ENCODE data around the gene TRMT11.

Gene TRMT11

DNA sequence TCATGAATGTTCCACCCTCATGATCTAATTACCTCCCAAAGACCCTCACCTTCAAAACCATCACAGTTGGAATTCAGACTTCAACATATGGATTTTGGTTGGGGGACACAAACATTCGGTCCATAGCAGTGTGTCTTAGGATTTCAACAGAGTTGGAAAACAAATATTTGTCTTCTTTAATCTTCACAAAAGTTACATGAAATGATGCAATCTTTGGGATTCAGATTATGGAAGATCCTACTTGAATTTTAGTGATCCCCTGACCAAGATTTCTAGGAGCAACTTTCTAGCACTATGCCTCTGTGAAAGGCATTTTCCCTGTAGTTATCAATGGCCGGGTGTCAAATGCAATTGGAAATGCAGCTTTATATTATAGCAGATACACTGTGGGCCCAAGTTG, 86.5 kb downstream of the TRMT11 start:
- Histone ChIP-seq H2AFZ (ENCODE audit: low read length) (no peak overlapping the region), H3K4me1 (ENCODE audit: insufficient read depth, low read length, severe bottlenecking) (no peaks in the 10 kb centered on the region), H3K9ac (ENCODE audit: low read length) (no peak overlapping the region), H3K36me3 (ENCODE audit: insufficient read depth, low read length) (no peaks in the 10 kb centered on the region), H3K9me2 (ENCODE audit: low read depth, low read length) (no peaks in the 10 kb centered on the region), H4K20me1 (ENCODE audit: insufficient read depth, low read length) (no peaks in the 10 kb centered on the region), H3K9me3 (ENCODE audit: low read length) (no peaks in the 10 kb centered on the region), H3K4me2 (ENCODE audit: low read length) (no peak overlapping the region), H3F3A (ENCODE audit: insufficient read depth, low read length) (no peaks in the 10 kb centered on the region), H3K27ac (ENCODE audit: low read depth, low read length, poor library complexity, severe bottlenecking) (no peak overlapping the region), H3K79me2 (ENCODE audit: insufficient read depth, low read length) (no peaks in the 10 kb centered on the region), H3K4me3 (ENCODE audit: low read depth, low read length, poor library complexity, severe bottlenecking) (no peak overlapping the region), H3K27me3 (ENCODE audit: insufficient read depth, low read length) (no peaks in the 10 kb centered on the region)
- TF ChIP-seq CTCF (IDR thresholded peaks at IDR 0.05; ENCODE audit: low read length) (no peak), EZH2 (IDR thresholded peaks at IDR 0.05; ENCODE audit: borderline replicate concordance, low read length) (no peak)

GRCh38 chr6:126075335-126076071, 89.2 kb downstream of the TRMT11 start:
- Histone ChIP-seq H3K9ac (ENCODE audit: low read length) (no peak overlapping the region), H2AFZ (ENCODE audit: low read length) (no peak overlapping the region), H3K27me3 (ENCODE audit: insufficient read depth, low read length) (no peaks in the 10 kb centered on the region), H3K4me1 (ENCODE audit: insufficient read depth, low read length, severe bottlenecking) (no peaks in the 10 kb centered on the region), H3K4me2 (ENCODE audit: low read length) (no peak overlapping the region), H3K9me3 (ENCODE audit: low read length) (no peaks in the 10 kb centered on the region), H3K27ac (ENCODE audit: low read depth, low read length, poor library complexity, severe bottlenecking) (no peak overlapping the region), H3K9me2 (ENCODE audit: low read depth, low read length) (no peaks in the 10 kb centered on the region), H3K4me3 (ENCODE audit: low read depth, low read length, poor library complexity, severe bottlenecking) (no peak overlapping the region), H3K79me2 (ENCODE audit: insufficient read depth, low read length) (no peaks in the 10 kb centered on the region), H3F3A (ENCODE audit: insufficient read depth, low read length) (no peaks in the 10 kb centered on the region), H3K36me3 (ENCODE audit: insufficient read depth, low read length) (no peaks in the 10 kb centered on the region), H4K20me1 (ENCODE audit: insufficient read depth, low read length) (no peaks in the 10 kb centered on the region)
- TF ChIP-seq CTCF (IDR thresholded peaks at IDR 0.05; ENCODE audit: low read length) (no peak), EZH2 (IDR thresholded peaks at IDR 0.05; ENCODE audit: borderline replicate concordance, low read length) (no peak)

DNA sequence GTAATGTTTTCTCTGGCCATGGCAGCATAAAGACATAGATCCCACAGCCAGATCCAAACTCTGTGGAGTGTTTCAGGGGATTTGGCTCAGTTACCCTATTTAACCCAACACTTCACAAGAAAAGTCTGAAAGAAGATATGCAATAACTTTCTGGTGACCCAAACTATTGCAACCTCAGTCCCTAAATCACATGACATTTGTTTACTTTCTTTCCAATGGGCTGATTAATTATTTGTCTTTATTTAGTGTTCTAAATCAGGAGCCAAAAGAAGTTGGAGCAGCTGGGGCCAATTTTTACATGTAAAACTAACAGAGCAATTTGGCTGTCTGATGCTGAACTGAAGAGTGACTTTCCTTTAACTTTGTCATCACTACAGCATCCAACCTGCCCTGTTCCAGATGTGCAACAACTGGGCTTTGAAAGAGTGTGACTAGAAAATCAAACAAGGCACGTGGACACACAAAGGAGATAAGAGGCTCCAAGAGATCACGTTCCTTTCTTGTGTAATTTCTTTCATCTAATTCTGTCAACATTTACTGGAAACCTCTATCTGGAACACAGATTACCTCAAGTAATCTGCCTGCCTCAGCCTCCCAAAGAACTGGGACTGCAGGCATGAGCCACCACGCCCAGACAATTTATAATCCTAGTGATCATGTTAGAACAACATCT, 90.8 kb downstream of the TRMT11 start:
- Histone ChIP-seq H2AFZ (ENCODE audit: low read length) (no peak overlapping the region), H3K79me2 (ENCODE audit: insufficient read depth, low read length) (no peaks in the 10 kb centered on the region), H3K9ac (ENCODE audit: low read length) (no peak overlapping the region), H3K4me1 (ENCODE audit: insufficient read depth, low read length, severe bottlenecking) (no peaks in the 10 kb centered on the region), H3K4me2 (ENCODE audit: low read length) (no peak overlapping the region), H3K4me3 (ENCODE audit: low read depth, low read length, poor library complexity, severe bottlenecking) (no peak overlapping the region), H4K20me1 (ENCODE audit: insufficient read depth, low read length) (no peaks in the 10 kb centered on the region), H3K9me3 (ENCODE audit: low read length) (no peaks in the 10 kb centered on the region), H3F3A (ENCODE audit: insufficient read depth, low read length) (no peaks in the 10 kb centered on the region), H3K27me3 (ENCODE audit: insufficient read depth, low read length) (no peaks in the 10 kb centered on the region), H3K27ac (ENCODE audit: low read depth, low read length, poor library complexity, severe bottlenecking) (no peak overlapping the region), H3K9me2 (ENCODE audit: low read depth, low read length) (no peaks in the 10 kb centered on the region), H3K36me3 (ENCODE audit: insufficient read depth, low read length) (no peaks in the 10 kb centered on the region)
- TF ChIP-seq CTCF (IDR thresholded peaks at IDR 0.05; ENCODE audit: low read length) (no peak), EZH2 (IDR thresholded peaks at IDR 0.05; ENCODE audit: borderline replicate concordance, low read length) (no peak)
